HG02840 (cell line): ENCODE measurements around the gene MRPS12.

Experiments
- ATAC-seq: cut with Tn5 transposase; IDR thresholded peaks from one replicate; pipeline ENCODE4 v1.9.1; 2021; ENCODE audit warnings: mild to moderate bottlenecking, moderate library complexity, moderate number of reproducible peaks; ENCODE audit not compliant: unreplicated experiment, low FRiP score

MRPS12 gene

DNA sequence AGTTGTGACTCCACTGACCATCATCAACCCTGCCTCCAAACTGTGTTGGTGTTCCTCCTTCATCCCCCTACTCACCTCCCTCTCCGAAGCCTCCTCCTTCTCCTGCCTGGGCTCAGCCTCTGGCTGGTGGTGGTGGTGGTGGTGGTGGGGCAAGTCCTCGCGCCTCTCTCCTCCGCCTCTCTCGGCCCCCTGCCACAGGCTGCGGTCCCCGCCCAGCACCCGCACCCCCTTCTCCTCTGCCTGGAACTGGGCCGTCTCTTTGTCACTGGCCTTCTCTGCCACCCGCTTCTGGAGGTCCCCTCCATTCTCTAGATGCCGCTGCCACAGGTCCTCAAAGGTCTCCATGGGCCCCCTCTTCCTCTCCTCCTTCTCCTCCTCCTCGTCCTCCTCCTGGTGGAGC, 20.3 kb upstream of the MRPS12 start:
- ATAC-seq: no peak

- ATAC-seq: no peak
These were observed 19.2 kb upstream of the MRPS12 start for GRCh38 chr19:38911388-38912001.

DNA sequence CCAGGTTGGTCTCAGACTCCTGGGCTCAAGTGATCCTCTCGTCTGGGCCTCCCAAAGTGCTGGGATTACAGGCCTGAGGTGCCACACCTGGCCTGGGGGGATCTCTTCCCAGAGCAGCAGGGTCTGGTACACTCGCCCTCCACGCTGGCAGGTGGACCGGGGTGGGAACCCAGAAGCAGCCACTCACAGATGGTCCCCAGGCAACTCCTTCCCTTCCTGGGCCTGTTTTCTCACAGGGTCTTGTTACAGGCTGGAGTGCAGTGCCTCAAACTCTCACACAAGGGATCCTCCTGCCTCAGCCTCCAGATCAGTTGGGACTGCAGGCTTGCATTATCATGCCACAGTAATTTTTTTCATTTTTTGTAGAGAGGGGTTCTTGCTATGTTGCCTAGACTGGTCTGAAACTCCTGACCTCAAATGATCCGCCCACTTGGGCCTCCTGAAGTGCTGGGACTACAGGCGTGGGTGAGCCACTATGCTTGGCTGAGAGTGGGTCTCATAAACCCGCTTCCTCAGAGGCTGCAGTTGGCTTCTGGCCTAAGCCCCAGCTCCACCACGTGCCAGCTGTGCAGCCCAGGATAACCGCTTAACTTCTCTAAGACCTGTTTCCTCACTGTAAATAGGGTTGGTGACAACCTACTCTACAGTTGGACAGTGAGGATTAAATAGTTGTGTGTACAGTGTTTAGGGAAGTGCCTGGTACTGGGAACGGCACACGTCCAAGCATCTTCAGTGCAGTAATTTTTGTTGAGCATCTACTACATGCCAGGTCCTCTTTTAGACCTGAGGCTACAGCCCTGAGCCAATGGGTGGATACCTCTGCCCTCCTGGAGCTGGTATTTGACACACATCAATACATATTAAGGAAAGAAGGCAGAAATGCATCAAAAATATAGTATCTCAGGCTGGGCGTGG, 17.9 kb upstream of the MRPS12 start:
- no peak for ATAC-seq

DNA sequence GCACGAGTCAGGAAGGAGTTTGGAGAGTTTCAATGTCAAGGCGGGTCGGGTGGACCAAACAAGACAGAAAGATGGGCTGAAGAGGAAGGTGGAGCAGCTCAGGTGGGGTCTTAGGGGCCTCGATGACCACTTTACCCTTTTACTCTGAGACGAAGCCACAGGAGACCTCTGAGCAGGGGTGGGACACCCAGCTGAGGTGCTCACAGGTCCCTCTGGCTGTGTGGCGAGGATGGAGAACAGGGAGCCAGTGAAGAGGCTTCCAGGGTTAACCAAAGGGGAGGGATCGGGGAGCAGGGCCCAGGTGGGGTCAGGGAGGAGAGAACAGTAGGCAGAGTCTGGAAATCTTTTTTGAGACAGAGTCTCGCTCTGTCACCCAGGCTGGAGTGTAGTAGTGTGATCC, 16.8 kb upstream of the MRPS12 start:
- no peak for ATAC-seq

- no peak for ATAC-seq
These were observed 15.1 kb upstream of the MRPS12 start for GRCh38 chr19:38915329-38916321.

GRCh38 chr19:38917516-38917915, 13.2 kb upstream of the MRPS12 start:
- no peak for ATAC-seq

DNA sequence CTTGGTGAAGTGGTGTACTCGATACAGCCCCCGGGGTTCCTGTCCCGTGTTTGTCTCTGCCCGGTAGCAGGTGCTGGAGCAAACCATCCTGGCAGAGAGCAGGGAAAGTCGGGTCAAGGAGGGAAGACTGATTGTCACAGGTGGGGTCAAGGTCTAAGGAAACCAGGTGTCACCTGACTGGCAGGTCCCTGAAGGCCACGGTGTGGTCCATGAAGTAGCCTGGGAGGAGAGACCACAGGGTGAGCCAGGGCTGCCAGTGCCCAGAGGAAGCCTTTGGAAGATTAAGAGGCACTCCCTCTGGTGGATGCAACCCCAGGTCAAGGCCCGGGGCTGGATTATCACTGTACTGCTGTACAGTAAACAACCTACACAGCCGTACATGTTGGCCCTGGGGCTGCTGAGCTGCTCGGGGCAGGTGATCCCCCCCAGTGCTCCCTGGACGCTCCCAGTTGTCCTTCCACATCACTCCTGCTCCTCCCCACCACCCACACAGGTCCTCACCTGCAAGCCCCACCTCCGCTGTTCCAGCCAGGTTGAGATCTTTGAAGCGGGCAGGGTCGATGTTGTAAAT, 12.7 kb upstream of the MRPS12 start:
- no peak for ATAC-seq

DNA sequence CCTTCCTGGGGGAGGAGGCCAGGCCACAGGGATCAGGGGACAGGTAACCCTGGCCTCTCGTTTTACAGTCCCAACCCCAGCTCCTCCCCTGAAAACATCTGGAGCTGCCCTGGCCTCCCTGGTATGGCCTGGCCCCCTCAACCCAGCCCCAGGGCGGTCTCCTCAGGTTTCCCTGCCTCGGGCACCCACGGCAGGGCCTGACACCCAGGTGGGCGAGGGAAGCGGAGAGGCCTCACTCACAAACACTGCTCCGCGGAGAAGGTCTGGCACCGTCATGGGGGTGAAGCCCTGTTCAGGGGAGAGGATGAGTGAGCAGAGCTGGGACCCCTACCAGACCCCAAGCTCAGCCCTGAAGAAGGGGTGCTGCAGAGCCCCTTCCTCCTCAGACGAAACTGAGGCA, 12.2 kb upstream of the MRPS12 start:
- ATAC-seq: no peak

- no peak for ATAC-seq
These were observed 10.7 kb upstream of the MRPS12 start for GRCh38 chr19:38919837-38920601.

DNA sequence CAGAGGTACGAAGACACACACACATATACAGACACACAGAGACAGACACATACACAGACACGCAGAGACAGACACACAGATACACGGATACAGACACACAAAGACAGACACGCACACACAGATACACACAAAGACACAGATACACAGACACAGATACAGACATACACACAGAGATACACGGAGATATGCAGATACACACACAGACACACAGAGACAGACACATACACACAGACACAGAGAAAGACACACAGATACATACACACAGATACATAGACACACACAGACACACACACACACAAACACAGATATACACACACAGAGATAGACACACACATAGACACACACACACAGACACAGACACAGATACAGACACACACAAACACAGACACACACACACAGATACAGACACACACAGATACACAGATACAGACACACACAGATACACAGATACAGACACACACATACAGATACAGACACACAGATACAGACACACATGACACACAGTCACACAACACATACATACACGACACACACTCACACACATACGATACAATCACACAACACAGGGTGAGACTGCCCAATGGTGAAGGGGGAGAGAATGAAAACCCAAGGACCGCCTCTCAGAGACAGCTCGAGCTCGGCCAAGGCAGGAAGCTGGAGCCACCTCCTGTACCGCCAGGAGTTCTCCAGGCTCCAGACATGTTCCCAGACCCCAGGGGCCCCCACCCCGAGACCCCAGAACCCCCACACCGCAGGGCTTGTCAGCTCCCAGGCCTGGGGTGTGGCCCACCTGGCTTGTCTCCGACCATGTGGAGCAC, 9.9 kb upstream of the MRPS12 start:
- no peak for ATAC-seq

DNA sequence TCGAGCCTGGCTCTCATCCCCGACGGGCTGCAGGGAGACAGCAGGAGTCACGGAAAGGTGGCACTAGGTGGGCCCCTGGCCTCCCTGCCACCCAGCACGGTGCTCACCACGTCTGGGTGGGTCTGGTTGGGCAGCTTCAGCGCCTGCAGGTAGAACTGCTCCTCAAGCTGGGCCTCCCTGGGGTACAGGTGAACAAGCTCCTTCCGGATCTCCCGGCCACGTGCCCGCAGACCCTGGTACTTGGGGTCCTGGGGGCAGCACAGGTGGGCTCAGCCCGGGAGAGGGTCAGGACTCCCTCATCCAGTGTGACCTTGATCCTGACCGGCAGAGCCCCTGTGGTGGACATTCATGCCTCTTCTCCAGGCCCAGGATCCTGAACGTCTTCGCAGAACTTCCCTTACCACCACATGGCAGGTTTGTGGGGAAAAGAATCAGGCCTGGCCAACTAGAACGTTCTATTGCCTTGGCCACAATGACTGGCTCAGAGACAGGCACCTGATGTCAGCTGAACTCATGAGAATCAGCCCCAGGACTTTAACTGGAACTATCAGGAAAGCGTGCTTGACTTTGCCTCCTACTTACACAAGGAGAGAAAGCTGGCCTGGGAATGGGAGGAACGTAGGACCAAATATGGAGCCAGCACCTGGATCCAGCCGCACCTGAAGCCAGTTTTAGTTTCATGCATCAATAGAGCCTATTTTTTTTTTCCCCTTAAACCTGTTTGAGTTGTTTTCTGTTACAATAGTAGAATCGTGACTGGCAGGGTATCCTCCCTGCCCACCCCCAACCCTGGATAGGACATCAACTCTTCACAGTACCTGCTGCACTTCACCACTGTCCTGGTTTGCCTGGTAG, 9.1 kb upstream of the MRPS12 start:
- ATAC-seq: no peak

DNA sequence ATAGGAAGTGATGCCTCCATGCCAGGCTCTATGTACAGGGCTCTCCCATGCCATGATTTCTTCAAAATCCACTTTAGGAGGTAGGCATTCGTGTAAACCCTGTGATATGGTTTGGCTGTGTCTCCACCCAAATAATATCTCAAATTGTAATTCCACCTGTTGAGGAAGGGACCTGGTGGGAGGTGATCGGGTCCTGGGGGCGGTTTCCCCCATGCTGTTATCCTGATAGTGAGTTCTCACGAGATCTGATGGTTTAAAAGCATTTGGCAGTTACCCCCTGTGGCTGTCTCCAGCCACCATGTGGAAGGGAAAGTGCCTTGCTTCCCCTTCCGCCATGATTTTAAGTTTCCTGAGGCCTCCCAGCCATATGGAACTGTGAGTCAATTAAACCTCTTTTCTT, 8.3 kb upstream of the MRPS12 start:
- ATAC-seq: no peak

DNA sequence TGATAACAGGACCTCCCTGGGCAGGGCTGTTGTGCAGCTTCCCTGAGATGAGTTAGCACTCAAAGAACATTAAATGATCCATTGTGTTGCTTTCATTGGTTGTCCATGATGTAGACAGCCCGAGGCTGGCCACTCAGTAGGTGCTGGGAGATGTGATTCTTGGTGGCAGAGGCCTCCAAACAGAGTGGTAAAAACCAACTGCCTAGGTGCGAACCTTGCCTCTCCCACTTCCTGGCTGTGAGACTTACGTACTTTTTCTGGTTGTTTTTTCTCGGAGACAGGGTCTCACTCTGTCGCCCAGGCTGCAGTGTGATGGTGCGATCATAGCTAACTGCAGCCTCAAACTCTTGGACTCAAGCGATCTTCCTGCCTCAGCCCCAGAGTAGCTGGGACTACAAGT, 6.4 kb upstream of the MRPS12 start:
- no peak for ATAC-seq

DNA sequence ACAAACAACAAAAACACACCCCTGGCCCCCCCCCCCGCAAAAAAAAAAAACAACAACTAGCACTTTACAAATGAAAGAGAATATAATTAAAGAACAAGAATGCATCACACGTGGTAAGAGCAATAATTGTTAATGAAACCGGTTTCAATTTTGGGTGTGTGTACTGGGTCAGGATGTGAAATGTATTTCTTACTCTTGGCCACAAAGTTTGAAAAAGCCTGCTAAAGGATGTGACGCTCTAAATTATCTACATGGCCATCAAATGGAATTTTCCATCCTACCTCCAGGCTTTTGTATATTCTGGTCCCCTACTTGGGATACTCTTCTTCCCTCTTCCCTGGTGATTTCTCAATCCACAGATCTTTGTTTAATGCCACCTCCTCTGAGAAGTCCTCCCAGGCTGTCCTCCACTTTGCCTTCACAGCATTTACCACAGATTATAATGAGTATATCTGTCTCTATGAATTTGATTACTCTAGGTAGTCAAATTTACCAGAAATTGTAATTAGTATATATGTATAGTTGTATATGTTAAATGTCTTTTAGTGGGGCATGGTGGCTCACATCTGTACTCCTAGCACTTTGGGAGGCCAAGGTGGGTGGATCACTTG, 2.2 kb upstream of the MRPS12 start:
- no peak for ATAC-seq

- peak; percentile 79 for ATAC-seq
These were observed 592 bp upstream of the MRPS12 start, which contains the start of gene SARS2 for GRCh38 chr19:38929929-38930775. SARS2 (minus strand) TSS chr19:38930763; CDS start chr19:38930736, 27 bp downstream.

- no peak for ATAC-seq
These were observed 713 bp downstream of the MRPS12 start for GRCh38 chr19:38931521-38931793.
